Retinal pigment epithelial cell (primary cell): ENCODE data around the gene HOXC4.

Experiments used
- DNase-seq: peaks from one replicate; pipeline ENCODE4 v3.0.0-alpha.2; 2010; ENCODE audit warnings: low read depth
- H3K4me3 ChIP-seq: 2 replicates; pipeline ENCODE4 v1.5.1; 2011; ENCODE audit warnings: mild to moderate bottlenecking, low read length, control low read depth, moderate library complexity
- CTCF ChIP-seq: conservative IDR thresholded peaks from 2 replicates; pipeline ENCODE4 v1.5.1; 2011; ENCODE audit warnings: low read depth, low read length, control low read depth, inconsistent platforms

The HOXC4 gene

DNA sequence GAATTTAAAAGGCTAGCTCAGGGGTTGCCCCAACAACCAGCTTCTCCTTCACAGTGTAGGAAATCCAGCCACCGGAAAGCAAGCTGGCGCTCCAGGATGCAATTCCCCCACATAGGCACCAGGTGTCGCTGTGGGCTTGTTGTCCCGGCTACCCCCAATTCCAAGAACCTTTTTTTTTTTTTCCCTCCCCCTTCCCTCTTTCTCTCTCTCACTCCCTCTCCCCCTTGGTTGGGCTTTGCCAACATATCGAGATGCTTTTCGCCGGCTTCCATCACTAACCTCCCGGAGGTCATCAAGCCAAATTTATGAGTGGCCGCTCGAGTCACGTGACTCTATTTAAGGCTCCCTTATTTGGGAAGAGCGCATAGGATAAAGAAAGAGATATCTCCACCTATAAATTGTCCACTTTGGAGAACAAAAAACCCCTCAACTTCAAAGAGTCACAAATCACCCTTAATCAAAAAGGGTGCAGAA lies 21.0 kb upstream of the HOXC4 start, which contains the start of gene HOXC5:
Gene HOXC5 (plus strand): TSS at position 424 of the 474 bp plus-strand sequence. CDS start 73 bp downstream, outside the sequence.
- peak; percentile 85 for TF ChIP-seq CTCF
- H3K4me3 ChIP-seq = no peak within 1 kb of the TSS
- DNase-seq = peak; percentile 2

- TF ChIP-seq CTCF = no peak
- no peak for DNase-seq
- no peak overlapping the region for H3K4me3 ChIP-seq
Observed at GRCh38 chr12:54033106-54033979, 20.3 kb upstream of the HOXC4 start.

- H3K4me3 ChIP-seq = no peak overlapping the region
- TF ChIP-seq CTCF = no peak
- no peak for DNase-seq
Observed at GRCh38 chr12:54033980-54034784, 19.5 kb upstream of the HOXC4 start.

- no peak for DNase-seq
- no peak overlapping the region for H3K4me3 ChIP-seq
- TF ChIP-seq CTCF = no peak
Observed at GRCh38 chr12:54034785-54035310, 18.8 kb upstream of the HOXC4 start.

DNA sequence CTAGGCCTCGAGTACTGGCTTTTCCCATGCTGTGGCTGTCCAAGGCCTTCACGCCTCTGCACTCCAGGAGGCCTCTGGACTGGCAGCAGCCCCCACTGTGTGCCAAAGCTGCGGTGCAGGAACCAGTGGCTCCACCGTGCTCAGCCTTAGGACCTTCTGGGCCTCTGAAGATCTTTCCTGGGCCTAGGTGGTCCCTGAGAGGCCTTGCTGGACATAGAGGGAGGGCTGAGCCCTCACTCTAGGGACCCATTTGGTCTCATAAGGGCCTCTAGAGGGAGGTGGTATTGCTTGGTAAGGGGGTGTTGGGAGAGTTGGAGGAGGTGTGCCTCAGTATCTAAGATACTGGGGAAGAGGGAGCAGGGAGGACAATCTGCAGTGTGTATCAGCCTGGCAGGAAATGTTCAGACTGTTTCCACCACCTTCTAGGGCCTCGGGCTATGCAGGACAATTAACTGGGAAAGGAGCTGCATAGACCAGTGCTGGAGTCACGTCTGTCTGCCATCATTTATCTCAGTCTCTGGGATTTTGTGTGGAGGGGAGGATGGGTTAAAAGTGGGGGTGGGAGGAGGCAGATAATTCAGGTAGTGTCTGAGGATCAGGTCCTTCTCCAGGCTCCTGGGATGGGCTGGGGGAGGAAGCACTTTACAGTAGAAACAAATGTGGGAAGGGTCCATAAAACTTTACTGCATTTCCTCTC lies 17.9 kb upstream of the HOXC4 start:
- H3K4me3 ChIP-seq = no peak overlapping the region
- no peak for TF ChIP-seq CTCF
- DNase-seq = no peak

DNA sequence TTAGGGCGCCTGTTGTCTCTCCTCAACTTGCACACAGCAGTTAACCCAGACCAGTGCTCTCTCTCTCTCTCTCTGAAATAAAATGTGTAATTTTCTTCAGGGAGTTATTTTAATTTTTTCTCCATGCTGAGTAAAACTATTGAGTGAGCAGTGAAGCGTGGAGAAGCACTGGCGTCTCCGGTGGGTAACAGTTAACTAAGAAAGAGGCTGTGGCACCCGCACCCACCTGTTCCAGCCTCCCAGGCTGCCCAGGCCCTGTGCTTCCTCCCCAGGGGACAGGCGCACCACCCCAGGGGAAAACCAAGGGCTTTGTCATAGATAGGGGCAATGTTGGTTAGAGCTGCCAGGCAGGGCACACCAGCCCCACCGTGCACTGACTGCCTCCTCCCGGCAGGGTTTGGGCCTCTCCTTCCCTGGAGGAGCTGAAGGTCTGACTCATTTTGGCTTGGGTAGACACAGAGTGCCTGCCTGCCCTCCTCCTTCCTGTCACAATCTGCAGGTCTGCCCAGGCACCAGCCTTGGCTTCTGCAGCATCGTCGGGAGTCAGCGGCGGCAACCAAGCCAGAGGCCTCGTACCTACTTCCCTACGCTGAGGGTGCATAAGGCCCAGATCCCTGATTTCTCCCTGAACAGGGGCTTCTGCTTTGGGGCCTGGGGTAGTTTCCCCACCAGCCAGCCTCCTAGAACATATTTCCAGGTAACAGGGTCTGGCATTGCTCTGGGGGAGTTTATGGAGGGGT lies 16.8 kb upstream of the HOXC4 start:
- no peak for TF ChIP-seq CTCF
- no peak overlapping the region for H3K4me3 ChIP-seq
- no peak for DNase-seq
